Measurements from ENCODE around the gene CDH4. TPM values are rescaled to one million over a fixed set of nuclear protein-coding genes. Genes with fewer than 3 reads are reported as not detected.

Gene CDH4
- total and polyA plus RNA-seq, 2 of the 8 experiments (the other 6 are each of a cell fraction or from before 2014, with no cell fraction given), result 4.3 to 7.9 TPM

- no peak overlapping the region for H2BK20ac ChIP-seq (ENCODE audit: low read length)
- TF ChIP-seq CREB1 (IDR thresholded peaks at IDR 0.05), result no peak
- no peak for TF ChIP-seq TBP (IDR thresholded peaks at IDR 0.05; ENCODE audit: low read depth, low read length)
- no peak for TF ChIP-seq USF2 (IDR thresholded peaks at IDR 0.05; ENCODE audit: low read length)
- H3K27ac ChIP-seq (ENCODE audit: low read depth, low read length), result no peak overlapping the region
Measured at GRCh38 chr20:61819921-61820825, 568.1 kb downstream of the CDH4 start.

More at GRCh38 chr20:61819921-61820825, 568.1 kb downstream of the CDH4 start:
- Histone ChIP-seq H3K18ac (ENCODE audit: extremely low read depth, low read length) (no peak overlapping the region), H3K36me3 (ENCODE audit: control insufficient read depth in 2 of 4, insufficient read depth in 4 of 4, low read length in 3 of 4) (no peaks in the 10 kb centered on the region), H3K9me3 (ENCODE audit: insufficient read depth in 2 of 2, low read depth in 1 of 2, low read length in 1 of 2) (peaks cover 0 to 2% of the 10 kb centered on the region in 2 experiments; a peak in 1 of 4 replicates), H2AK5ac (ENCODE audit: low read depth, low read length) (no peak overlapping the region), H4K20me1 (replicated peaks in 1 of 2; ENCODE audit: control insufficient read depth in 1 of 2, insufficient read depth in 2 of 2, low read length in 2 of 2) (no peaks in the 10 kb centered on the region), H4K8ac (ENCODE audit: extremely low read depth, insufficient read depth, low read length) (peak overlapping the region; percentile 88), H3K27me3 (replicated peaks in 1 of 4; ENCODE audit: control insufficient read depth in 3 of 4, extremely low read depth in 1 of 4, insufficient read depth in 3 of 4, low read length in 3 of 4) (0 out of 7 replicates have a peak, but pooled peaks cover 0 to 3% (median 0%) of the 10 kb centered on the region in 4 experiments), H3K23me2 (ENCODE audit: low read depth, low read length) (peaks cover 4% of the 10 kb centered on the region), H2BK120ac (replicated peaks; ENCODE audit: low read depth, low read length) (no peak overlapping the region), H3K79me2 (ENCODE audit: control insufficient read depth in 1 of 2, insufficient read depth in 2 of 2, low read length in 2 of 2) (no peaks in the 10 kb centered on the region), H3K4me1 (replicated peaks in 1 of 4; ENCODE audit: control insufficient read depth in 3 of 4, insufficient read depth in 4 of 4, low read length in 3 of 4) (peaks cover 0 to 3% (median 0%) of the 10 kb centered on the region in 4 experiments; a peak in 1 of 7 replicates), H2BK12ac (ENCODE audit: low read depth, low read length) (no peak overlapping the region), H4K91ac (replicated peaks; ENCODE audit: insufficient read length, low read length) (no peak overlapping the region), H3K4me2 (ENCODE audit: insufficient read depth in 1 of 2, low read depth in 2 of 2, low read length in 2 of 2) (no peak overlapping the region), H3K56ac (replicated peaks; ENCODE audit: insufficient read length, low read depth, low read length) (no peak overlapping the region), H3K79me1 (ENCODE audit: low read depth, low read length) (no peaks in the 10 kb centered on the region; the same call in 1 of the 2 replicates), H2BK5ac (ENCODE audit: low read depth, low read length) (no peak overlapping the region), H3K9ac (replicated peaks in 1 of 4; ENCODE audit: extremely low read depth in 1 of 4, low read depth in 3 of 4, low read length in 3 of 4) (no peak overlapping the region), H3K4ac (replicated peaks; ENCODE audit: insufficient read length, low read depth, low read length) (no peak overlapping the region), H4K5ac (ENCODE audit: insufficient read length, low read depth, low read length) (no peak overlapping the region), H3K4me3 (ENCODE audit: extremely low read depth in 1 of 4, insufficient read depth in 2 of 4, low read depth in 3 of 4, low read length in 4 of 4) (no peak overlapping the region), H2AFZ (ENCODE audit: low read length) (no peak overlapping the region), H3K23ac (ENCODE audit: insufficient read length) (no peak overlapping the region), H2BK15ac (ENCODE audit: low read length) (no peak overlapping the region), H3K14ac (ENCODE audit: insufficient read length) (no peak overlapping the region)
- WGBS, 2 experiments (ENCODE audit: extremely low coverage in 1 of 2, insufficient coverage in 1 of 2, insufficient read length in 1 of 2, insufficient replicate concordance in 2 of 2, low coverage in 1 of 2, low lambda C conversion rate in 2 of 2, missing lambda C conversion rate in 1 of 2), result 89% methylated on average over 27 of the region's 27 CpGs; no CpG with 5 or more reads in 1 of the 2 experiments
- CTCF ChIA-PET (ENCODE audit: partially characterized antibody), result interaction anchor here (1.0 kb wide), 2 partner anchors 8 to 12 kb away, joined by 3 read pairs; no protein-coding TSS in a partner anchor
- POLR2A ChIA-PET (ENCODE audit: partially characterized antibody), result no interaction called here
- FAIRE-seq, result no peak
- DNase-seq (ENCODE audit: low read depth in 1 of 2, low spot score in 2 of 2), result no peak

All from H1 (cell line).